CD14-positive monocyte (primary cell): ENCODE measurements around the gene NACAD. TPM values are rescaled to one million over a fixed set of nuclear protein-coding genes. Genes with fewer than 3 reads are reported as not detected.

ENCODE experiments used
- DNase-seq, 3 donors: peaks; one replicate each; pipeline ENCODE4 v3.0.0-alpha.2; 2011 to 2022
- H2AFZ ChIP-seq: 2 replicates; pipeline ENCODE4 v1.6.0; 2012; ENCODE audit warnings: mild to moderate bottlenecking, low read depth, low read length, inconsistent platforms; ENCODE audit not compliant: insufficient read depth, poor library complexity, severe bottlenecking
- H3K27ac ChIP-seq, 2 donors: 1 replicate in 1 of 2; 2 replicates in 1 of 2; pipeline ENCODE4 v1.5.1; 2012 to 2013; ENCODE audit warnings: low read length in 2 of 2, control low read depth in 1 of 2, inconsistent platforms in 1 of 2, low read depth in 1 of 2, mild to moderate bottlenecking in 1 of 2
- H3K27me3 ChIP-seq, 2 donors: one replicate each; pipeline versions ENCODE4 v1.6.0 to v1.6.1; 2011 to 2013; ENCODE audit warnings: low read length in 2 of 2; ENCODE audit not compliant: control insufficient read depth in 2 of 2, insufficient read depth in 2 of 2
- H3K36me3 ChIP-seq, 2 donors: replicated peaks in 1 of 2; 1 replicate in 1 of 2; 2 replicates in 1 of 2; pipeline versions ENCODE4 v1.5.1 to v1.6.1; 2012 to 2013; ENCODE audit warnings: low read length in 2 of 2, control low read depth in 1 of 2, inconsistent platforms in 1 of 2, mild to moderate bottlenecking in 1 of 2; ENCODE audit not compliant: insufficient read depth in 2 of 2, control insufficient read depth in 1 of 2
- H3K4me1 ChIP-seq, 2 donors: 1 replicate in 1 of 2; 2 replicates in 1 of 2; pipeline versions ENCODE4 v1.5.1 to v1.6.1; 2012 to 2013; ENCODE audit warnings: low read length in 2 of 2, control low read depth in 1 of 2, inconsistent platforms in 1 of 2, mild to moderate bottlenecking in 1 of 2, moderate library complexity in 1 of 2; ENCODE audit not compliant: insufficient read depth in 2 of 2, control insufficient read depth in 1 of 2
- H3K4me2 ChIP-seq: replicated peaks from 2 replicates; pipeline ENCODE3; 2012; ENCODE audit warnings: low read length, moderate library complexity, mild to moderate bottlenecking; ENCODE audit not compliant: poor library complexity, severe bottlenecking; ENCODE audit errors: extremely low read depth
- H3K4me3 ChIP-seq, 3 experiments: fragments of 200-600 bp in 1 of 3; sonication (generic) in 1 of 3; replicated peaks in 1 of 3; 1 replicate in 2 of 3; 2 replicates in 1 of 3; pipeline ENCODE4 v1.5.1; 2011 to 2013; ENCODE audit warnings: low read length in 3 of 3, mild to moderate bottlenecking in 3 of 3, control low read depth in 2 of 3, low read depth in 2 of 3, inconsistent platforms in 1 of 3, moderate library complexity in 1 of 3
- H3K79me2 ChIP-seq: 2 replicates; pipeline ENCODE4 v1.6.0; 2012; ENCODE audit warnings: mild to moderate bottlenecking, control low read depth, inconsistent platforms, low read length, moderate library complexity; ENCODE audit not compliant: insufficient read depth
- H3K9ac ChIP-seq: 2 replicates; pipeline ENCODE4 v1.6.0; 2017; ENCODE audit warnings: low read length, mild to moderate bottlenecking; ENCODE audit not compliant: insufficient read depth, poor library complexity, severe bottlenecking
- H3K9me3 ChIP-seq, 2 donors: replicated peaks in 1 of 2; 1 replicate in 1 of 2; 2 replicates in 1 of 2; pipeline versions ENCODE4 v1.5.1 to v1.6.1; 2012 to 2013; ENCODE audit warnings: low read length in 2 of 2, control low read depth in 1 of 2; ENCODE audit not compliant: control insufficient read depth in 1 of 2, insufficient read depth in 1 of 2
- H4K20me1 ChIP-seq: 2 replicates; pipeline ENCODE4 v1.6.0; 2012; ENCODE audit warnings: mild to moderate bottlenecking, low read length, control low read depth, moderate library complexity; ENCODE audit not compliant: insufficient read depth
- H3K27ac Mint-ChIP-seq, 7 donors: one replicate each; pipeline ENCODE4 v1.8.0; 2020; ENCODE audit warnings: mild to moderate bottlenecking in 7 of 7, mixed read lengths in 7 of 7, moderate library complexity in 6 of 7, inconsistent platforms in 2 of 7
- H3K27me3 Mint-ChIP-seq, 3 donors: one replicate each; pipeline ENCODE4 v1.8.0; 2021 to 2022; ENCODE audit warnings: low read depth in 3 of 3, mild to moderate bottlenecking in 3 of 3, mixed read lengths in 3 of 3, moderate library complexity in 3 of 3, inconsistent platforms in 1 of 3
- H3K36me3 Mint-ChIP-seq, 2 donors: one replicate each; pipeline ENCODE4 v1.8.0; 2020; ENCODE audit warnings: mixed read lengths in 2 of 2, inconsistent platforms in 1 of 2, mild to moderate bottlenecking in 1 of 2
- H3K4me1 Mint-ChIP-seq: one replicate; pipeline ENCODE4 v1.8.0; 2020; ENCODE audit warnings: mild to moderate bottlenecking, mixed read lengths
- H3K4me3 Mint-ChIP-seq, 2 donors: one replicate each; pipeline ENCODE4 v1.8.0; 2020; ENCODE audit warnings: mild to moderate bottlenecking in 2 of 2, mixed read lengths in 2 of 2, moderate library complexity in 1 of 2
- H3K9me3 Mint-ChIP-seq, 7 donors: one replicate each; pipeline ENCODE4 v1.8.0; 2020 to 2022; ENCODE audit warnings: mixed read lengths in 7 of 7, mild to moderate bottlenecking in 6 of 7, moderate library complexity in 6 of 7, inconsistent platforms in 2 of 7
- CTCF ChIP-seq: fragments of 200-600 bp; IDR thresholded peaks from one replicate; pipeline ENCODE4 v1.8.0; 2022; ENCODE audit warnings: antibody characterized with exemption, mild to moderate bottlenecking
- WGBS: methylation state at CpG from one replicate; pipeline ENCODE4 v1.1.5; 2013; ENCODE audit warnings: missing lambda C conversion rate; ENCODE audit not compliant: insufficient coverage; 5-methylcytosine and 5-hydroxymethylcytosine counted together
- intact Hi-C, 2 donors: fragments of 100-400 bp; cut with micrococcal nuclease; formaldehyde crosslinking; loops; one replicate each; pipeline versions ENCODE4 v1.15.0 to v1.15.1; 2023
- polyA plus RNA-seq, 3 donors: library from polyadenylated mRNA; depleted of rRNA in 1 of 3; unstranded in 2 of 3; stranded (reverse) in 1 of 3; fragments of 300-500 nt in 2 of 3; fragments of >200 nt in 1 of 3; fragmentation: Illumina TruSeq in 2 of 3; gene quantifications; 1 replicate in 2 of 3; 2 replicates in 1 of 3; pipeline ENCODE4 v1.2.3, GENCODE V29; 2012 to 2021

NACAD gene
- polyA plus RNA-seq, 3 donors = 0.04 TPM; not detected in 2

GRCh38 chr7:45133877-45134276 lies 45.1 kb upstream of the NACAD start:
- Histone ChIP-seq H3K79me2 (no peaks in the 10 kb centered on the region), H3K9me3 (no peaks in the 10 kb centered on the region), H3K4me3 (no peak overlapping the region), H4K20me1 (no peaks in the 10 kb centered on the region), H3K4me1 (no peaks in the 10 kb centered on the region), H3K36me3 (no peaks in the 10 kb centered on the region), H2AFZ (no peak overlapping the region), H3K27ac (no peak overlapping the region), H3K9ac (no peak overlapping the region), H3K27me3 (no peaks in the 10 kb centered on the region), H3K4me2 (no peak overlapping the region)
- intact Hi-C loops = loop anchor here (10.0 kb wide), 2 partner anchors 159 to 279 kb away; partner anchors contain the start of gene MYO1G (in 1 of the 2)
- no peak for DNase-seq
- Mint-ChIP-seq H3K27ac (peak overlapping the region in 2 of 7 donors; percentile 3 to 56), H3K4me3 (no peak overlapping the region), H3K9me3 (peaks cover 0 to 2% (median 0%) of the 10 kb centered on the region in 7 donors), H3K4me1 (peaks cover 6% of the 10 kb centered on the region), H3K36me3 (no peaks in the 10 kb centered on the region), H3K27me3 (peaks cover 2 to 3% (median 2%) of the 10 kb centered on the region in 3 donors)
- no peak for TF ChIP-seq CTCF
- 94% methylated on average over 6 of the region's 7 CpGs for WGBS

DNA sequence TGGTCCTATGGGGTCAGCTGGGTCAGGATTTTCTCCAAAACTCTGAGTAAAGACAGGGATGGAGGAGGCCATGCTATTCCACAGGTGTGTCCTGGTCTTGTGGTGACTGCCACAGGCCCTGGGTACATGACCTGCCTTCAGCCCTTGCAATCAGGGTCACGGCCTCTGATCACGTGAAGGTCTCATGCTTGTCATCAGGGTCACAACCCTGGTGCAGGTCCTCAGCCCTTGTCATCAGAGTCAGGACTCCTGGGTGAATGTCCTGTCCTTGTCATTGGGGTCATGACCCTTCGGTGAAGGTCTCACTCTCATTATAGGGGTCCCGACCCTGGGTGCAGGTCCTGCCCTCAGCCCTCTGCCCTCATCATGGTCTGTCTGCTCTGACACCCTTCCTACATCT lies 44.6 kb upstream of the NACAD start:
- TF ChIP-seq CTCF = no peak
- no peak overlapping the region for H3K4me3 Mint-ChIP-seq

More for the DNA sequence above, 44.6 kb upstream of the NACAD start:
- peaks cover 6% of the 10 kb centered on the region for H3K4me1 Mint-ChIP-seq
- no peaks in the 10 kb centered on the region for H3K27me3 ChIP-seq
- peaks cover 0 to 2% (median 0%) of the 10 kb centered on the region in 7 donors for H3K9me3 Mint-ChIP-seq
- no peak overlapping the region for H3K4me2 ChIP-seq
- intact Hi-C loops = loop anchor here (10.0 kb wide), 2 partner anchors 159 to 279 kb away; partner anchors contain the start of gene MYO1G (in 1 of the 2)
- no peaks in the 10 kb centered on the region for H3K9me3 ChIP-seq
- H2AFZ ChIP-seq = no peak overlapping the region
- no peak overlapping the region for H3K9ac ChIP-seq
- H3K27me3 Mint-ChIP-seq = peaks cover 2 to 3% (median 2%) of the 10 kb centered on the region in 3 donors
- no peak for DNase-seq
- H3K36me3 Mint-ChIP-seq = no peaks in the 10 kb centered on the region
- H3K36me3 ChIP-seq = no peaks in the 10 kb centered on the region
- H3K4me1 ChIP-seq = no peaks in the 10 kb centered on the region
- H3K27ac Mint-ChIP-seq = no peak overlapping the region
- H3K27ac ChIP-seq = no peak overlapping the region
- WGBS = 95% methylated on average over 4 of the region's 4 CpGs
- H3K79me2 ChIP-seq = no peaks in the 10 kb centered on the region
- no peak overlapping the region for H3K4me3 ChIP-seq
- no peaks in the 10 kb centered on the region for H4K20me1 ChIP-seq
